Esophagus squamous epithelium (tissue), 4 donors: ENCODE results near the gene SMC4.

Source experiments
- CTCF ChIP-seq, 6 experiments: fragments of 450-650 bp in 4 of 6; fragments of 200-600 bp in 2 of 6; sonication (generic) in 2 of 6; IDR thresholded peaks; one replicate each; pipeline ENCODE4 v1.5.1; 2016 to 2019; ENCODE audit warnings: antibody characterized with exemption in 6 of 6, mild to moderate bottlenecking in 4 of 6, moderate library complexity in 4 of 6
- POLR2A ChIP-seq, 4 donors: fragments of 450-650 bp; IDR thresholded peaks; one replicate each; pipeline ENCODE4 v1.6.1; 2017; ENCODE audit warnings: antibody characterized with exemption in 4 of 4, mild to moderate bottlenecking in 4 of 4, moderate library complexity in 3 of 4

- TF ChIP-seq CTCF (IDR thresholded peaks at IDR 0.05), result no peak
- TF ChIP-seq POLR2A (IDR thresholded peaks at IDR 0.05), result no peak
Measured at GRCh38 chr3:160374925-160375324, 24.5 kb upstream of the SMC4 start.
